IMR-90 (cell line): ENCODE data around the gene BBS1. TPM values are rescaled to one million over a fixed set of nuclear protein-coding genes. Genes with fewer than 3 reads are reported as not detected.

Experiments used
- ATAC-seq: fragments of 200-7000 bp; cut with Tn5 transposase; 2 replicates; pipeline ENCODE4 v1.9.1; 2020; ENCODE audit warnings: low read depth, mild to moderate bottlenecking, moderate library complexity
- BruUV-seq: library from RNA; stranded (reverse); fragments of 400-500 nt; replicated peaks from 2 replicates; lab custom pipeline; 2021; lab: Mats Ljungman, UMichigan
- CTCF ChIA-PET: fragments of 300-600 bp; formaldehyde crosslinking; extraction: SDS; loops from one replicate; lab custom pipeline; 2021; ENCODE audit warnings: antibody characterized with exemption; lab: Yijun Ruan, JAX
- POLR2A ChIA-PET: fragments of 300-600 bp; sonication (Branson Sonifier 250); formaldehyde crosslinking; loops from one replicate; lab custom pipeline; 2022; ENCODE audit warnings: antibody characterized with exemption; ENCODE audit not compliant: unreplicated experiment; lab: Charles Lee
- DNase-seq: peaks from one replicate; pipeline ENCODE4 v3.0.0; 2013
- H2AFZ ChIP-seq: replicated peaks from 2 replicates; pipeline ENCODE3; 2013; ENCODE audit warnings: low read length, mild to moderate bottlenecking; ENCODE audit not compliant: poor library complexity
- H2AK5ac ChIP-seq: 2 replicates; pipeline ENCODE4 v1.6.1; 2013; ENCODE audit warnings: low read depth, low read length, inconsistent platforms
- H2AK9ac ChIP-seq: replicated peaks from 2 replicates; pipeline ENCODE3; 2013; ENCODE audit warnings: mild to moderate bottlenecking, low read depth, low read length, moderate library complexity; ENCODE audit not compliant: poor library complexity
- H2BK120ac ChIP-seq: 2 replicates; pipeline ENCODE4 v1.6.1; 2013; ENCODE audit warnings: low read depth, low read length, inconsistent platforms
- H2BK15ac ChIP-seq: 3 replicates; pipeline ENCODE4 v1.6.1; 2013; ENCODE audit warnings: low read depth, low read length, inconsistent platforms
- H2BK20ac ChIP-seq: 2 replicates; pipeline ENCODE4 v1.6.1; 2013; ENCODE audit warnings: low read depth, mild to moderate bottlenecking, inconsistent platforms, low read length, moderate library complexity
- H2BK5ac ChIP-seq: 2 replicates; pipeline ENCODE4 v1.6.1; 2013; ENCODE audit warnings: mild to moderate bottlenecking, low read depth, low read length, inconsistent platforms; ENCODE audit not compliant: poor library complexity, severe bottlenecking
- H3K14ac ChIP-seq: replicated peaks from 2 replicates; pipeline ENCODE4 v1.6.1; 2013; ENCODE audit warnings: low read depth, low read length, inconsistent platforms
- H3K18ac ChIP-seq: 2 replicates; pipeline ENCODE4 v1.6.1; 2013; ENCODE audit warnings: low read depth, low read length, control low read depth
- H3K23ac ChIP-seq: 2 replicates; pipeline ENCODE4 v1.6.1; 2013; ENCODE audit warnings: low read depth, low read length, inconsistent platforms
- H3K27ac ChIP-seq: 2 replicates; pipeline ENCODE4 v1.5.1; 2013; ENCODE audit warnings: mild to moderate bottlenecking, control low read depth, low read length; ENCODE audit not compliant: insufficient read depth
- H3K27me3 ChIP-seq: 2 replicates; pipeline ENCODE4 v1.6.1; 2013; ENCODE audit warnings: low read length; ENCODE audit not compliant: control insufficient read depth, insufficient read depth
- H3K36me3 ChIP-seq: 2 replicates; pipeline ENCODE4 v1.6.1; 2013; ENCODE audit warnings: low read length, mixed read lengths; ENCODE audit not compliant: control insufficient read depth, insufficient read depth
- H3K4ac ChIP-seq: 2 replicates; pipeline ENCODE4 v1.6.1; 2013; ENCODE audit warnings: low read depth, low read length, inconsistent platforms
- H3K4me1 ChIP-seq: 2 replicates; pipeline ENCODE4 v1.6.1; 2013; ENCODE audit warnings: low read length, mixed read lengths; ENCODE audit not compliant: control insufficient read depth, insufficient read depth
- H3K4me2 ChIP-seq: 2 replicates; pipeline ENCODE4 v1.6.1; 2013; ENCODE audit warnings: low read depth, mild to moderate bottlenecking, control low read depth, low read length, moderate library complexity
- H3K4me3 ChIP-seq: 2 replicates; pipeline ENCODE4 v1.5.1; 2013; ENCODE audit warnings: low read depth, mild to moderate bottlenecking, control low read depth, low read length, moderate library complexity; ENCODE audit not compliant: insufficient read depth
- H3K56ac ChIP-seq: 2 replicates; pipeline ENCODE4 v1.6.1; 2013; ENCODE audit warnings: low read length, inconsistent platforms; ENCODE audit not compliant: insufficient read depth; ENCODE audit errors: extremely low read depth
- H3K79me1 ChIP-seq, 2 experiments: 2 replicates each; pipeline ENCODE4 v1.6.1; 2013; ENCODE audit warnings: low read length in 2 of 2, inconsistent platforms in 1 of 2, low read depth in 1 of 2
- H3K9ac ChIP-seq: 2 replicates; pipeline ENCODE4 v1.6.1; 2013; ENCODE audit warnings: low read depth, low read length, control low read depth
- H3K9me1 ChIP-seq: 2 replicates; pipeline ENCODE4 v1.6.1; 2013; ENCODE audit warnings: low read length, inconsistent platforms; ENCODE audit not compliant: insufficient read depth
- H3K9me3 ChIP-seq: 2 replicates; pipeline ENCODE4 v1.6.1; 2013; ENCODE audit warnings: low read length; ENCODE audit not compliant: control insufficient read depth, insufficient read depth
- H4K20me1 ChIP-seq: 2 replicates; pipeline ENCODE4 v1.6.1; 2013; ENCODE audit warnings: low read length, inconsistent platforms; ENCODE audit not compliant: insufficient read depth
- H4K5ac ChIP-seq: 2 replicates; pipeline ENCODE4 v1.6.1; 2013; ENCODE audit warnings: mild to moderate bottlenecking, low read depth, low read length, control low read depth
- H4K8ac ChIP-seq, 2 experiments: 2 replicates each; pipeline ENCODE4 v1.6.1; 2013; ENCODE audit warnings: low read depth in 2 of 2, low read length in 2 of 2, control low read depth in 1 of 2, inconsistent platforms in 1 of 2
- H4K91ac ChIP-seq: 2 replicates; pipeline ENCODE4 v1.6.1; 2013; ENCODE audit warnings: low read depth, low read length, inconsistent platforms; ENCODE audit not compliant: insufficient read depth
- CEBPB ChIP-seq: IDR thresholded peaks from 2 replicates; pipeline ENCODE4 v1.6.1; 2012; ENCODE audit warnings: low read depth, low read length, improper control_type of control experiment
- WGBS, 2 experiments: methylation state at CpG; one replicate each; pipeline versions ENCODE4 v1.1.5 to v1.1.7; 2013; ENCODE audit warnings: missing lambda C conversion rate in 2 of 2; ENCODE audit not compliant: insufficient read length in 1 of 2; ENCODE audit errors: extremely low coverage in 2 of 2; 5-methylcytosine and 5-hydroxymethylcytosine counted together
- dilution Hi-C: fragments of 300-500 bp; cut with HindIII; formaldehyde crosslinking; loops from one replicate; pipeline ENCODE4 v1.14.3; 2018; ENCODE audit warnings: low sequenced_read_pairs; ENCODE audit not compliant: unreplicated experiment
- in situ Hi-C: fragments of 300-500 bp; cut with MboI; formaldehyde crosslinking; loops from 3 replicates; pipeline ENCODE4 v1.14.3; 2019; ENCODE audit warnings: low sequenced_read_pairs, inconsistent platforms, mixed read lengths
- intact Hi-C: fragments of 100-400 bp; cut with micrococcal nuclease; formaldehyde crosslinking; loops from 2 replicates; pipeline ENCODE4 v1.10.0; 2022
- polyA plus RNA-seq, 3 experiments: library from polyadenylated mRNA; depleted of rRNA; stranded (reverse); fragments of >200 nt; gene quantifications; 2 replicates each; pipeline ENCODE4 v1.2.3, GENCODE V29; 2012; ENCODE audit warnings: low replicate concordance in 1 of 3
- total RNA-seq: library from RNA; depleted of rRNA; stranded (reverse); fragments of >200 nt; gene quantifications from 2 replicates; pipeline ENCODE4 v1.2.3, GENCODE V29; 2012

Gene BBS1
- total and polyA plus RNA-seq, 2 of the 4 experiments (the other 2 are of a cell fraction): 16.5 to 20.6 TPM

- Histone ChIP-seq H2BK120ac (no peak overlapping the region), H2AK5ac (no peak overlapping the region), H2BK5ac (no peak overlapping the region), H2BK20ac (no peak overlapping the region), H3K4ac (no peak overlapping the region), H2AFZ (no peak overlapping the region), H2BK15ac (no peak overlapping the region), H4K91ac (no peak overlapping the region), H3K9ac (no peak overlapping the region), H3K56ac (no peak overlapping the region), H4K5ac (no peak overlapping the region), H3K4me2 (no peak overlapping the region), H3K14ac (no peak overlapping the region), H3K27me3 (peaks cover 28% of the 10 kb centered on the region), H3K36me3 (no peaks in the 10 kb centered on the region; the same call in 1 of the 2 replicates), H3K9me1 (no peaks in the 10 kb centered on the region), H4K8ac (no peak overlapping the region), H3K23ac (no peak overlapping the region), H3K79me1 (peaks cover 3 to 19% of the 10 kb centered on the region in 2 experiments; a peak in 2 of 4 replicates), H3K18ac (no peak overlapping the region), H2AK9ac (no peak overlapping the region), H3K4me1 (peaks cover 6% of the 10 kb centered on the region), H3K9me3 (no peaks in the 10 kb centered on the region), H3K4me3 (no peak overlapping the region), H3K27ac (no peak overlapping the region), H4K20me1 (no peaks in the 10 kb centered on the region)
- in situ Hi-C loops (no loop called here), dilution Hi-C loops (no loop called here), intact Hi-C loops (no loop called here)
- BruUV-seq: no TSS peak
- no peak for TF ChIP-seq CEBPB
- ATAC-seq (no peak), DNase-seq (no peak)
- CTCF ChIA-PET: no interaction called here
- 36% methylated on average over 7 of the region's 11 CpGs; no CpG with 5 or more reads in 1 of the 2 experiments for WGBS, 2 experiments
- POLR2A ChIA-PET: no interaction called here
Observed at GRCh38 chr11:66548041-66548440, 37.6 kb downstream of the BBS1 start.
